Fibroblast of peridontal ligament (primary cell): ENCODE results near the gene ELP2.

Experiments
- DNase-seq: peaks from one replicate; pipeline ENCODE4 v3.0.0-alpha.2; 2010; ENCODE audit errors: extremely low read depth

The ELP2 gene

DNA sequence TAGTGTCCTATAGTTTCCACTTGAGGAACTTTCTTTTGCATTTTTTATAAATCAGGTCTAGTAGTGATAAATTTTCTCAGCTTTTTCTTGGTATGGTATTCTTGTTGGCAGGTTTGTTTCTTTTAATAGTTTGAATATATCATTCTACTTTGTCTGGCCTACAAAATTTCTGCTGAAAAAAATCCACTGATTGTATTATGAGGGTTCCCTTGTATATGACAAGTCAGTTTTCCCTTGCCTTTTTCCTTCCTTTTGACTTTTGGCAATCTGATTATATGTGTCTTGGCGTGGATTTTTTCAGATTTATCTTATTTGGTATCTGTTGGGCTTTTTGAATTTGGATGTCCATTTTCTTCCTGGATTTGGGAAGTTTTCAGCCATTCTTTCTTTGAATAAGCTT lies 99.5 kb downstream of the ELP2 start:
- no peak for DNase-seq
